Choroid plexus epithelial cell (primary cell): Measurements from ENCODE around the gene LGALS7.
"Not testable (repeated sequence)": the region's sequence is repeated elsewhere in the genome, so short reads cannot be mapped to it uniquely, and the experiment has no call there.

Source experiments
- DNase-seq: peaks from one replicate; pipeline ENCODE4 v3.0.0-alpha.2; 2010; ENCODE audit warnings: low read depth
- H3K4me3 ChIP-seq: 2 replicates; pipeline ENCODE4 v1.5.1; 2011; ENCODE audit warnings: low read depth, mild to moderate bottlenecking, control low read depth, low read length, moderate library complexity
- TF ChIP-seq, protein P1 (sequence below): conservative IDR thresholded peaks from 2 replicates; pipeline ENCODE4 v1.5.1; 2011; ENCODE audit warnings: low read depth, mild to moderate bottlenecking, control low read depth, inconsistent platforms, low read length, moderate library complexity

Gene LGALS7

GRCh38 chr19:38786572-38787265 is 13.4 kb upstream of the LGALS7 start:
- no peak for DNase-seq
- TF ChIP-seq, protein P1, sequence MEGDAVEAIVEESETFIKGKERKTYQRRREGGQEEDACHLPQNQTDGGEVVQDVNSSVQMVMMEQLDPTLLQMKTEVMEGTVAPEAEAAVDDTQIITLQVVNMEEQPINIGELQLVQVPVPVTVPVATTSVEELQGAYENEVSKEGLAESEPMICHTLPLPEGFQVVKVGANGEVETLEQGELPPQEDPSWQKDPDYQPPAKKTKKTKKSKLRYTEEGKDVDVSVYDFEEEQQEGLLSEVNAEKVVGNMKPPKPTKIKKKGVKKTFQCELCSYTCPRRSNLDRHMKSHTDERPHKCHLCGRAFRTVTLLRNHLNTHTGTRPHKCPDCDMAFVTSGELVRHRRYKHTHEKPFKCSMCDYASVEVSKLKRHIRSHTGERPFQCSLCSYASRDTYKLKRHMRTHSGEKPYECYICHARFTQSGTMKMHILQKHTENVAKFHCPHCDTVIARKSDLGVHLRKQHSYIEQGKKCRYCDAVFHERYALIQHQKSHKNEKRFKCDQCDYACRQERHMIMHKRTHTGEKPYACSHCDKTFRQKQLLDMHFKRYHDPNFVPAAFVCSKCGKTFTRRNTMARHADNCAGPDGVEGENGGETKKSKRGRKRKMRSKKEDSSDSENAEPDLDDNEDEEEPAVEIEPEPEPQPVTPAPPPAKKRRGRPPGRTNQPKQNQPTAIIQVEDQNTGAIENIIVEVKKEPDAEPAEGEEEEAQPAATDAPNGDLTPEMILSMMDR = no peak
- no peak overlapping the region for H3K4me3 ChIP-seq

DNA sequence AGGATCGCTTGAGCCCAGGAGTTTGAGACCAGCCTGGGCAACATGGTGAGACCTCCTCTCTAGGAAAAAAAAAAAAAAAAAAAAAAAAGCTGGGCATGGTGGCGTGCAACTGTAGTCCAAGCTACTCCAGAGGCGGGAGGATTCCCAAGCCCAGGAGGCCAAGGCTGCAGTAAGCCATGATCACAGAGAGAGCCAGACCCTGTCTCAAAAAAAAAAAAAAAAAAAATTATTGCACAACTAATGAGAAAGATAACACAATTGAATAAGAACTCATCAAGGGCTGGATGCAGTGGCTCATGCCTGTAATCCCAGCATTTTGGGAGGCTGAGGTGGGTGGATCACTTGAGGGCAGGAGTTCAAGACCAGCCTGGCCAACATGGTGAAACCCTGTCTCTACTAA is 12.7 kb upstream of the LGALS7 start:
- DNase-seq, H3K4me3 ChIP-seq: not testable (repeated sequence)

DNA sequence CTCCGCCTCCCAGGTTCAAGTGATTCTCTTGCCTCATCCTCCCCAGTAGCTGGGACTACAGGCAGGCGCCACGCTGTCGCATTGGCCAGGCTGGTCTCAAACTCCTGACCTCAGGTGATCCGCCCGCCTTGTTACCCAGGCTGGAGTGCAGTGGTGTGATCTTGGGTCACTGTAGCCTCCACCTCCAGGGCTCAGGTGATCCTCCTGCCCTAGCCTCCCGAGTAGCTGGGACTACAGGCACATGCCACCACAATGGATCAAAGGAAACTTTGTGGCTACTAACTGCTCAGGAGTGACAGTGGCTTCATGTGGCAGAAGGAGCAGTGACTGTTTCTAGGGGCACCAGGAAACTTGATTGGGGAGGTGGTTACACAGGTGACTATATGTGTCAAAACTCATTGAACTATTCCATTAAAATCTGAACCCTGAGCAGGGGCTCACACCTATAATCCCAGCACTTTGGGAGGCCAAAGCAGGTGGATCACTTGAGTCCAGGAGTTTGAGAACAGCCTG is 11.9 kb upstream of the LGALS7 start:
- TF ChIP-seq, protein P1 = no peak
- no peak overlapping the region for H3K4me3 ChIP-seq
- DNase-seq = no peak

- TF ChIP-seq, protein P1 = no peak
- peak; percentile 38 for DNase-seq
- H3K4me3 ChIP-seq = no peak overlapping the region
Measured at GRCh38 chr19:38784224-38784623, 10.9 kb upstream of the LGALS7 start.

- not testable (repeated sequence) for H3K4me3 ChIP-seq, DNase-seq
Measured at GRCh38 chr19:38782212-38782611, 8.9 kb upstream of the LGALS7 start.

DNA sequence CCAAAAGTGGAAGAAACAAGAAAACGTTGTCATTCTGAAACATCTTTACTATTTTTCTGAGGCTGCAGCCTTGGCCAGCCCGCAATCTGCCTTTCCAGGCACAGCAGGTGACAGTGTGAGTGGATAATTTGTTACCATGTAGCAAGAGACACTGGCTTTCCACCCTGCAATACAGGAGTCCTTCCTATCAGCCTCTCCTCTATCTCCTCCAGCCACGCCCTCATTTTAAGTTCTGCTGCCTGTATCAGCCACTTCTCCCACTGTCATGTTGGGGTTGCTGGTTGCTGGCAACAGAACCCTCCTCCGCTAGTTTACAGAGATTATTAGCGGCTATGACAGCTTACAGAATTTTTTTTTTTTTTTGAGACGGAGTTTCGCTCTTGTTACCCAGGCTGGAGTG is 7.7 kb upstream of the LGALS7 start:
- no peak overlapping the region for H3K4me3 ChIP-seq
- no peak for DNase-seq
- TF ChIP-seq, protein P1 = no peak

GRCh38 chr19:38780443-38780842 is 7.1 kb upstream of the LGALS7 start:
- no peak for DNase-seq
- H3K4me3 ChIP-seq = no peak overlapping the region
- TF ChIP-seq, protein P1 = no peak

DNA sequence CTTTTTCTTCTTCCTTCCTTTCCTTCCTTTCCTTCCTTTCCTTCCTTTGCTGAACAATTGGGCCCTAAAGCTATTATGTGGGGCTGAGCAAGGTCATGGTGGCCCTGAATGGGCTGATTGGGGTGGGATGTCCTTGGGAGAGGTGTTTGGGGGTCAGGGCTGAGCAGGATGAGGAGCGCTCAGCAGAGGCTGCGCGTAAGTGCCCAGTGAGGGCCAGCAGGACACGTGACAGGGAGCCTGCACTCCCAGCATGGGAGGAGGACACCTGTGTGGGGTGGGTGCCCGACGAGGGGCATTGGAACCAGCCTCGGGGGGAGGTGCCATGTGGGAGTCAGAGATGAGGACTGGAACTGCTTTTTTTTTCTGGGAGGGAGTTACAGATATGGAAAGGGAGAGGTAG is 5.4 kb upstream of the LGALS7 start:
- TF ChIP-seq, protein P1 = no peak
- no peak overlapping the region for H3K4me3 ChIP-seq
- no peak for DNase-seq
